H9 (cell line): ENCODE data around the gene GRID1. TPM values are rescaled to one million over a fixed set of nuclear protein-coding genes. Genes with fewer than 3 reads are reported as not detected.

Experiments
- DNase-seq: peaks from one replicate; pipeline ENCODE4 v3.0.0-alpha.2; 2017
- H2AFZ ChIP-seq: one replicate; pipeline ENCODE4 v1.6.1; 2013; ENCODE audit warnings: mild to moderate bottlenecking, low read length, control low read depth, moderate library complexity
- H2AK5ac ChIP-seq: 2 replicates; pipeline ENCODE4 v1.6.1; 2013; ENCODE audit warnings: low read length, control low read depth, mixed read lengths; ENCODE audit not compliant: insufficient read length
- H2BK120ac ChIP-seq: one replicate; pipeline ENCODE4 v1.6.1; 2013; ENCODE audit warnings: low read depth, mild to moderate bottlenecking, low read length, control low read depth, inconsistent platforms; ENCODE audit not compliant: poor library complexity, severe bottlenecking
- H2BK12ac ChIP-seq: 2 replicates; pipeline ENCODE4 v1.6.1; 2013; ENCODE audit warnings: low read length, control low read depth, mixed read lengths, low read depth; ENCODE audit not compliant: insufficient read length
- H2BK15ac ChIP-seq: 2 replicates; pipeline ENCODE4 v1.6.1; 2013; ENCODE audit warnings: low read depth, low read length, control low read depth
- H2BK20ac ChIP-seq: one replicate; pipeline ENCODE4 v1.6.1; 2013; ENCODE audit warnings: low read depth, mild to moderate bottlenecking, low read length, control low read depth, inconsistent platforms; ENCODE audit not compliant: poor library complexity, severe bottlenecking
- H2BK5ac ChIP-seq: 2 replicates; pipeline ENCODE4 v1.6.1; 2013; ENCODE audit warnings: low read length, control low read depth, mixed read lengths; ENCODE audit not compliant: insufficient read length
- H3K14ac ChIP-seq: 2 replicates; pipeline ENCODE4 v1.6.1; 2013; ENCODE audit warnings: low read length, control low read depth; ENCODE audit not compliant: insufficient read depth
- H3K18ac ChIP-seq: 2 replicates; pipeline ENCODE4 v1.6.1; 2013; ENCODE audit warnings: low read depth, mild to moderate bottlenecking, mixed read lengths, low read length, control low read depth; ENCODE audit not compliant: insufficient read length
- H3K23ac ChIP-seq: 2 replicates; pipeline ENCODE4 v1.6.1; 2013; ENCODE audit warnings: low read length, control low read depth, mixed read lengths, low read depth; ENCODE audit not compliant: insufficient read length
- H3K23me2 ChIP-seq: 2 replicates; pipeline ENCODE4 v1.6.1; 2013; ENCODE audit warnings: low read depth, mild to moderate bottlenecking, mixed read lengths, low read length, control low read depth; ENCODE audit not compliant: insufficient read length, poor library complexity, severe bottlenecking
- H3K27ac ChIP-seq: 2 replicates; pipeline ENCODE4 v1.5.1; 2013; ENCODE audit warnings: low read length, control low read depth, mixed read lengths, low read depth; ENCODE audit not compliant: insufficient read length
- H3K27me3 ChIP-seq: 2 replicates; pipeline ENCODE4 v1.6.1; 2013; ENCODE audit warnings: low read length, control low read depth, inconsistent platforms; ENCODE audit not compliant: insufficient read depth
- H3K4ac ChIP-seq: 2 replicates; pipeline ENCODE4 v1.6.1; 2013; ENCODE audit warnings: low read depth, mild to moderate bottlenecking, control low read depth, inconsistent platforms, low read length, moderate library complexity
- H3K4me1 ChIP-seq: 2 replicates; pipeline ENCODE4 v1.6.1; 2013; ENCODE audit warnings: low read length, control low read depth, inconsistent platforms; ENCODE audit not compliant: insufficient read depth
- H3K4me2 ChIP-seq: 2 replicates; pipeline ENCODE4 v1.6.1; 2013; ENCODE audit warnings: low read length, control low read depth, mixed read lengths; ENCODE audit not compliant: insufficient read length, insufficient read depth
- H3K56ac ChIP-seq: 2 replicates; pipeline ENCODE4 v1.6.1; 2013; ENCODE audit warnings: low read depth, mild to moderate bottlenecking, mixed read lengths, low read length, control low read depth; ENCODE audit not compliant: insufficient read length
- H3K79me1 ChIP-seq: 2 replicates; pipeline ENCODE4 v1.6.1; 2013; ENCODE audit warnings: low read depth, mild to moderate bottlenecking, moderate library complexity, low read length, control low read depth, inconsistent platforms; ENCODE audit not compliant: insufficient read depth, poor library complexity, severe bottlenecking
- H3K79me2 ChIP-seq: 2 replicates; pipeline ENCODE4 v1.6.1; 2013; ENCODE audit warnings: low read length, control low read depth, inconsistent platforms; ENCODE audit not compliant: insufficient read depth
- H3K9ac ChIP-seq: 2 replicates; pipeline ENCODE4 v1.6.1; 2013; ENCODE audit warnings: low read length, control low read depth, mixed read lengths; ENCODE audit not compliant: insufficient read length; ENCODE audit errors: extremely low read depth
- H3K9me3 ChIP-seq: one replicate; pipeline ENCODE4 v1.6.1; 2013; ENCODE audit warnings: low read depth, low read length, inconsistent platforms; ENCODE audit not compliant: control insufficient read depth
- H3T11ph ChIP-seq: one replicate; pipeline ENCODE4 v1.6.1; 2013; ENCODE audit warnings: mild to moderate bottlenecking, low read length, control low read depth, inconsistent platforms
- H4K20me1 ChIP-seq: one replicate; pipeline ENCODE4 v1.6.1; 2013; ENCODE audit not compliant: control insufficient read depth, insufficient read length, insufficient read depth
- H4K5ac ChIP-seq: 2 replicates; pipeline ENCODE4 v1.6.1; 2013; ENCODE audit warnings: low read depth, mild to moderate bottlenecking, mixed read lengths, low read length, control low read depth; ENCODE audit not compliant: insufficient read length
- H4K8ac ChIP-seq: replicated peaks from 2 replicates; pipeline ENCODE4 v1.6.1; 2013; ENCODE audit warnings: low read length, control low read depth, mixed read lengths, low read depth; ENCODE audit not compliant: insufficient read length
- H4K91ac ChIP-seq: 2 replicates; pipeline ENCODE4 v1.6.1; 2013; ENCODE audit warnings: low read depth, mild to moderate bottlenecking, moderate library complexity, mixed read lengths, low read length, control low read depth; ENCODE audit not compliant: insufficient read length
- H3K27ac Mint-ChIP-seq, 3 experiments: 2 replicates in 2 of 3; 3 replicates in 1 of 3; pipeline ENCODE4 v1.8.0; 2020 to 2021; ENCODE audit warnings: mixed read lengths in 3 of 3, mild to moderate bottlenecking in 1 of 3, moderate library complexity in 1 of 3
- H3K27me3 Mint-ChIP-seq: 2 replicates; pipeline ENCODE4 v1.8.0; 2021; ENCODE audit warnings: low read depth, mild to moderate bottlenecking, moderate library complexity, mixed read lengths
- H3K36me3 Mint-ChIP-seq, 3 experiments: 2 replicates in 2 of 3; 3 replicates in 1 of 3; pipeline ENCODE4 v1.8.0; 2020 to 2021; ENCODE audit warnings: low read depth in 3 of 3, mixed read lengths in 3 of 3; ENCODE audit not compliant: insufficient read depth in 1 of 3
- H3K4me1 Mint-ChIP-seq, 2 experiments: 2 replicates each; pipeline ENCODE4 v1.8.0; 2020; ENCODE audit warnings: mixed read lengths in 2 of 2
- H3K4me3 Mint-ChIP-seq, 2 experiments: 2 replicates in 1 of 2; 3 replicates in 1 of 2; pipeline ENCODE4 v1.8.0; 2020 to 2021; ENCODE audit warnings: mild to moderate bottlenecking in 2 of 2, mixed read lengths in 2 of 2, moderate library complexity in 1 of 2
- H3K9me3 Mint-ChIP-seq, 2 experiments: 2 replicates in 1 of 2; 3 replicates in 1 of 2; pipeline ENCODE4 v1.8.0; 2020; ENCODE audit warnings: mild to moderate bottlenecking in 2 of 2, mixed read lengths in 2 of 2, moderate library complexity in 1 of 2
- CTCF ChIP-seq: fragments of 200-600 bp; sonication (generic); conservative IDR thresholded peaks from 3 replicates; pipeline ENCODE4 v1.8.0; 2021; ENCODE audit warnings: antibody characterized with exemption, mild to moderate bottlenecking
- WGBS: extraction: QIAGEN DNeasy Blood & Tissue Kit; methylation state at CpG from one replicate; pipeline ENCODE4 v1.1.7; 2013; ENCODE audit warnings: missing lambda C conversion rate, low lambda C conversion rate, mixed read lengths; ENCODE audit not compliant: insufficient read length; ENCODE audit errors: extremely low coverage; 5-methylcytosine and 5-hydroxymethylcytosine counted together
- total RNA-seq: library from RNA; stranded (reverse); gene quantifications from 2 replicates; pipeline ENCODE4 v1.2.1, GENCODE V29; 2021

Gene GRID1
- total RNA-seq, 1 experiment from 2014 or later, result 0.35 TPM

GRCh38 chr10:85599081-85599480, 767.5 kb downstream of the GRID1 start:
- H3K23me2 ChIP-seq, result no peaks in the 10 kb centered on the region
- Mint-ChIP-seq H3K4me1 (peaks cover 0 to 3% of the 10 kb centered on the region in 2 experiments; a peak in 1 of 4 replicates), H3K27me3 (no peaks in the 10 kb centered on the region), H3K36me3 (no peaks in the 10 kb centered on the region), H3K4me3 (no peak overlapping the region), H3K27ac (no peak overlapping the region), H3K9me3 (no peaks in the 10 kb centered on the region)
- no peak overlapping the region for H2BK20ac ChIP-seq
- H2BK120ac ChIP-seq, result no peak overlapping the region
- no peak overlapping the region for H3T11ph ChIP-seq
- no peak overlapping the region for H3K4me2 ChIP-seq
- no peak for DNase-seq
- no peak overlapping the region for H2BK12ac ChIP-seq
- no peaks in the 10 kb centered on the region for H3K4me1 ChIP-seq
- no peak overlapping the region for H3K23ac ChIP-seq
- no peak overlapping the region for H4K5ac ChIP-seq
- H2BK15ac ChIP-seq, result no peak overlapping the region
- no peak for TF ChIP-seq CTCF
- H3K79me1 ChIP-seq, result no peaks in the 10 kb centered on the region
- no peaks in the 10 kb centered on the region for H3K27me3 ChIP-seq
- no peak overlapping the region for H4K91ac ChIP-seq
- H3K4ac ChIP-seq, result no peak overlapping the region
- H4K8ac ChIP-seq, result no peak overlapping the region
- H3K18ac ChIP-seq, result no peak overlapping the region
- H3K56ac ChIP-seq, result no peak overlapping the region
- no peak overlapping the region for H3K9ac ChIP-seq
- H3K14ac ChIP-seq, result no peak overlapping the region
- no peak overlapping the region for H3K27ac ChIP-seq
- WGBS, result no CpG with 5 or more reads among the region's 2 CpGs
- H2AK5ac ChIP-seq, result no peak overlapping the region
- H4K20me1 ChIP-seq, result no peaks in the 10 kb centered on the region
- no peaks in the 10 kb centered on the region for H3K9me3 ChIP-seq
- no peak overlapping the region for H2AFZ ChIP-seq
- no peak overlapping the region for H2BK5ac ChIP-seq
- H3K79me2 ChIP-seq, result no peaks in the 10 kb centered on the region
